OCI-M1 (cell line): ENCODE measurements around the gene COPS3.

ENCODE experiments used
- DNase-seq: peaks from one replicate; lab custom pipeline; 2025; lab: John Stamatoyannopoulos, UW

The COPS3 gene

DNA sequence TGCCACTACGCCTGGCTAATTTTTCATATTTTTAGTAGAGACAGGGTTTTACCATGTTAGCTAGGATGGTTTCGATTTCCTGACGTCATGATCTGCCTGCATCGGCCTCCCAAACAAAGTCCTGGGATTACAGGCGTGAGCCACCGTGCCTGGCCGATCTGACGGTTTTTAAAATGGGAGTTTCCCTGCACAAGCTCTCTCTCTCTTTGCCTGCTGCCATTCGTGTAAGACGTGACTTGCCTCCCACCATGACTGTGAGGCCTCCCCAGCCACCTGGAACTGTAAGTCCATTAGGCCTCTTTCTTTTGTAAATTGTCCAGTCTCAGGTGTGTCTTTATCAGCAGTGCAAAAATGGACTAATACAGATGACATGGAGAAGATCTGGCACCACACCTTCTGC lies 39.4 kb downstream of the COPS3 start:
- no peak for DNase-seq

DNA sequence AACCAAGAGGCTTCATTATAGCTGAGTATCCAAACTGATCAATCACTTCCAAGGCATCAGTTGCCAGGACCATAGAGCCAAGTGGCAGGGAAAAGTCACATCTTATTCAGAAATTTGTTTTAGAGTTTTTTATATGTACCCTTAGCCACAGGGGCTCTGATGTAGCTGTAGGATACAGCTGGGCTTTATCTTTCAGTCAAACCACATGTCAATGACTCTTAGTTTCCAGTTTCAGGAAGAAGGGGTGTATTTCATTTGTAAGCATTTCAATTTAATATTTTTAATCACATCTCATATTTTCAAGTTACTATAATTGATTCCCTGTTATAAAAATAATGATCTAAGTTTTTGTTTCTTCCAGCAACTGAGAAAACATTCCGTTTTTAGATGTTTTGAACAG lies 41.2 kb downstream of the COPS3 start:
- DNase-seq = peak; percentile 56

DNA sequence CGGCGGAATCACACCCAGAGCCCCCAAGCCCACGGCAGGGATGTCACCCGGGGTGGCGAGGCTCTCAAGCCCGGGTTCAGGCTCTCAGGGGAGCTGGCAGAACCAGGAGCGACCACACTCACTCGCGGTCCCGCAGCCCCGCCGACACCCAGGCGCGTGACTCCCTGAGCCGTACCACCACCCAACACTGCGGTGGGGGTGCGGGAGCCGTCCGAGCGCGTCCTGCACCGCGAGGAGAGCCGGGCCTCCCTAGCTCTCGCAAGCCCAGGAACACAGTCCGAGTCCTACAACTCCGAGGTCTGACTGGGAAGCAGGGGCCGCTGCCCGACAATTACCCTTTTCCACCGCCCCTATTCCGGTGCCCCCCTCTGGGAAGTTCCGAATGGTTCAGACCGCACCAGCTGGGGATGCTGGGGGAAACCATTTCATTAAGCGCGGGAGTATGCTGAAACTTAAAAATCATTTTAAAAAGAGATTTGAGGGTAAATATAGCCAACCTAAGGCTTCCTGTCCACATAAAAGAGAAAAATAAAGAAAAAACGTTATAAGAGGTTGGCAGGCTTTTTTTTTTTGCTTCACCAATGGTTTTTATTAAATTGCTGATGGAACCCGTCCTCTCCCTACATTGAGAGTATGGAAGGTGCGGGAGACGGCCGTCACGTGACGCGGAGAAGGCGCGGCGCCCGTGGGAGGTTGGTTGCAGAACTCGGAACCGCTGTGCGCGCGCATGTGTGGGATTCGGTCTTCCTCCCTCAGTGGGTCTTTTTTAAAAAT lies 43.8 kb downstream of the COPS3 start, which contains the start of gene FLCN:
Gene FLCN (minus strand): TSS at position 143 of the 774 bp plus-strand sequence. CDS start 9,031 bp downstream, outside the sequence.
- peak; percentile 88 for DNase-seq

DNA sequence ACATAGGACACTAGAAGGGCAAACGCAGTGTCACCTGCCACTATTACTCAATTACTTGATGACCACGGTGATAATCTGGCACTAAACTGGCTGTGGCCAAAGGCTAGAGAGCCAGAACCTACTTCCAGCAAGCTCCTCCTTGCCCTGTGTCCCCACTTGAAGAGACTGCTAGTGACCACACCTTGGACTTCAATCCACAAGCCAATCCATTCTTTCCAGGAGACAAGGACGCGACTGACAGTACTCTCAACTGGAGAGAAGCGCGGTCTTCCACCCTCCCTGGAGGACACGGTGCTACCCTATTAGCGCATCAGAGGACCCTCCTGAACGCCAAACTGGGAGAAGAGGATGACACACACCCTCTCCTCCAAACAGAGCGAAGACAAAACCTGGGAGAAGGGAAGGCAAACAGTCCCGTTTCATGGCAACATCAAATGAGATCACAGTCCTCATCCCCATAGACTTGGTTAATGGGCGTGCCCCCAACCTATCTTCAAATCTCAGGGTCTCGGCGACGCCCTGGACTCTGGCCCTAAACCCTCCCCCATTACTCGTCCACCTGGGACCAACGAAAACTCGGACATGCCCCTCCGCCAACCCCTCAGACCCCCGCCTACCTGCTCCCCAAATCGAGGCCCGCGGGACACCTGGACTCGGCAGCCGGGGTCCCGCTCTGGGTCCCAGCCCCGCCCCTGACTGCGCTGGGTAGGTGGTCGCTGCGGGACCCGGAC lies 44.6 kb downstream of the COPS3 start:
- DNase-seq = peak; percentile 39

DNA sequence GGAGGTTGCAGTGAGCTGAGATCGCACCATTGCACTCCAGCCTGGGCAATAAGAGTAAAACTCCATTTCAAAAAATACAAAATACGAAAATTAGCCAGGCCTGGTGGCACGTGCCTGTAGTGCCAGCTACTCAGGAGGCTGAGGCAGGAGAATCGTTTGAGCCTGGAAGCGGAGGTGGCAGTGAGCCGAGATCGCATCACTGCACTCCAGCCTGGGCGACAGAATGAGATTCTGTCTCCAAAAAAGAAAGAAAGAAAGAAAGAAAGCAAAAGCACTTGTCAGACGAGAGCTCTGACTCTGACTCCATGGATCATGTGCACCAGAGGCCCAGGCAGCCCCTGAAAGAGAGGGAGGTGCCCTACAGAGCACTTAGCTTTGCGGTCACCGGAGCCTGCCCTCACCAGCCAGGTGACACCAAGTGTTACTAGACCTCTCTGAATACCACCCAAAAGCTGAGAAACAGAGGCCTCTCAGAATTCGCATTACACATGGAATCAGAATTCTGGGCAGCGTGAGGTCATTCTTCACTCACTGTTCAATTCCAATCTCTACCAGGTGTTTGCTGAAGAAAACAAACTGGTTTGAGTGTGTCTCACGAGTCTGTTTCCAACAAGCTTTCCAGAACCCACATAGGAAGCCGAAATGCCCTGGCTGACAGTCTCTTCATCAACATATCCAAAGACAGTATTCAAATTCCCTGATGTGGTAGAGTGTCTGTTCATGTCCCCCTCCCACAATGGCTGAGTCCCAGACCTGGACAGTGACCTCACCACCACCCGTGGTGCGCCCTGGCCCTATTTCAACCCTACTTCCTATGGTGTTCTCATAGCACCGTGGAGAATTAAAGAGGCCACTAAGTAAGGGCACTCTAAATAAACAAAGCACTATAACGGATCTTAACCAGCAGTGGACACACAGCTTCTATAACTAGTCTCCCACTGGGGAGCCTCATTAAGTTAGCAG lies 45.6 kb downstream of the COPS3 start:
- DNase-seq = no peak

DNA sequence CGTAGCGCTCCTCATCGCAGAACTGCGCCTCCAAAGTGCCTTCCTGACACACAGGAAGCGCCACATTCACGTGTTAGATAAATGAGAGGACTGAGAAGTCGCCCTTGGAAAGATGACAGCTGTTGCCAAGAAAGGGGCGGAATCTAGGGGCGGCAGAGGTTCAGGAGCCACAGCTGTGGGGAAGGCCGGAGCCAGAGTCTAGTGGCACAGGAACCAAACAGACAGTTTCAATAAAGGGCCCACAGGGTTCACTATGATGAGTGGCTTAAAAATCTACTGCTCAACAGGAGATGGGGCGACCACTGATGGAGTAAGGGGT lies 48.8 kb downstream of the COPS3 start:
- DNase-seq = no peak

DNA sequence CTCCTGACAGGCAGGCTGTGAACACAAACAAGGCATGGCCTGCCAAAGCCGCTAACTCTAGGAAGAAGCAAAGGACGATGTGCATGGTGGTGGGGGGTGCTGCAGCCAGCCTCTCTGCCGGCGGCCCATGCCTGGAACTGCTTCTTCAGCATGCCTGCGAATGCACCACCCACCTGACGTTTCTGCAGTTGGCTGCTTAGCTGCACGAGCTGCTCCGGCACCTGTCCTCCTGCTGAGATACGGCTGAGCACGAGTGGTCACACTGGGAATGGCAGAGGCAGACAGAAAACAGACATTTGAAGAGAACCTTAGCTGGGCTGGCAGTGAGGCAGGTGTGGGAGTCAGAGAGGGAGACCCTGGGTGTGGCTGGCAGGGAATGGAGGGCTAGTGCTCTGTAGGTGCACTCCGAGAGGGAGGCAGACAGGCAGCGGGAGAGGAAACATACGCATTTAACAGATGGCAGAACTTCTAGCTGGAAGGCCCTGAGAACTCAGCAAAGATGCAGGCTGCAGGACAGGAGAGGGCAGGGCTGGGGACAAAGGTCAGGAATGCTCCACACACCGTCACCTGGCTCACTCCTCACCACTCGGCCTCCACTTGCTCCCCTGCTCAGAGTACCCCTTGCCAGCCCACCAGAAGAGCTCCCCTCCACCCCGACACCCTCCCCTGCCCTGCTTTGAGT lies 49.3 kb downstream of the COPS3 start:
- DNase-seq = no peak

DNA sequence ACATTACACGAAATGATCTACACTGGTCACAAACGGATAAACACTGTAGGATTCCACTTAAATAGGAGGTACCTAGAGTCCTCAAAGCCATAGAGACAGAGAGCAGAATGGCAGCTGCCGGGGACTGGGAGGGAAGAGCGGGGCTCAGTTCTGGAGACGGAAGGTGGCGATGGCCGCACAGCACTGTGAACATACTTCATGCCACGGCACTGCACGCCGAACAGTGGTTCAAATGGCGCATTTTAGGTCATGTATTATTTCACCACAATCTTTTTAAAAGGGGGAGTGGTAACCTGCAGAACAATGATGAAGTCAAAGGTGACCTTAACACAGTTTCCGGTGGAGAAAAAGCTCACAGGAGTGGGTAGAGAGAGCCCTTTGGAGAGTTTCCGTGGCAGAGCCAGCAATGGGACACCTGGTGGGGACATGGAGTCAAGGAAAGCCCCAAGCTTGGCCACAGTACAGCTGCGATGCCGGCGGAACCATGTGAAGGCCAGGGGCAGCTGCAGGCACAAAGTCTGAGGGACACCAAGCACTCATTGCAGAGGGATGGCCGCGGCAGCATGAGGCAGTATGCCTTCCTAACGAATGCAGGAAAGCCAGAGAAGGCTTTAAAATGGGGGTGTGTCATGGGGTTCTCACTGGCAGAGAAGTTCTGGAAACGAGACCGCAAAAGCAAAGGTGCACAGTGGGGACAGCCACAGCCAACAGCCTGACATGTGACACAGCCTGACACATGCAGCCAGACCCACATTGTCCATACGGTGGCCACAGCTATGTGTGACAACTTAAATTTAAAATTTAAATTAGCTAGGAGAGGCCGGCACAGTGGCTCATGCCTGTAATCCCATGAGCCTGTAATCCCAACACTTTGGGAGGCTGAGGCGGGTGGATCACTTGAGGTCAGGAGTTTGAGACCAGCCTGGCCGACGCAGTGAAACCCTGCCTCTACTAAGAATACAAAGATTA lies 51.3 kb downstream of the COPS3 start:
- DNase-seq = no peak

DNA sequence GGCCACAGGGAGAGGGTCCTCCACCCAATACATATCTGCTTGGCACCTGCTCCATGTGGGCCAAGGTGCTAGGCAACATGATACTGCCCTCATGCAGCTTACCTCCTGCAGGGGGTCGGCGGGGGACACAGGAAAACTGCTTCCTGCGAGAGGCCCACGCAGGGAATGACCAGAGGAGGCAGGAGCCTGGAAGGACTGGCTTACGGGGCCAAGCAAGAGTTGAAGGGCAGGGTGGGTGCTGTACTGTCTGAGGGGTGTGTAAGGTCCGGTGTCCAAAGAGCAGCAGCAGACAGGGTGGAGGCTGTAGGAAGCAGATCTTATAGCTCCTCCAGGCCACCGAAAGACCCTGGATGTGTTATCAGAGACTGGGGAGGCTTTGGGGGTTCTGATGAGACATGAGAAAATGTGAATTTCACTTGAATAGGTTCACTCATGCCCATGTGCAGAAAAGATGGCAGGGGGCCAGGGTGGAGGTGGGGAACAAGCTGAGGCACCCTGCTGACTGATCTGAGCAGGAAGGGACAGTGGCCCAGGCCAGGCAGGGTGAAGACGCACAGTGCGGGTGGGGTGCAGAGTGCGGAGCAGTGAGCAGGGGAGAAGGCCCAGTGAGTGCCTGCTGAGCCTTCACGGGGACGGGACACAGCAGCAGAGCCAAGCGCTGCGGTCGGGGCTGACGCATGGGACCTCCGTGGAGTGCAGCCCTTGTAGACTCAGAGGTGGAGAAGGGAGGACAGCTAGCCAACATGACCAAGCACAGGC lies 52.3 kb downstream of the COPS3 start:
- no peak for DNase-seq

DNA sequence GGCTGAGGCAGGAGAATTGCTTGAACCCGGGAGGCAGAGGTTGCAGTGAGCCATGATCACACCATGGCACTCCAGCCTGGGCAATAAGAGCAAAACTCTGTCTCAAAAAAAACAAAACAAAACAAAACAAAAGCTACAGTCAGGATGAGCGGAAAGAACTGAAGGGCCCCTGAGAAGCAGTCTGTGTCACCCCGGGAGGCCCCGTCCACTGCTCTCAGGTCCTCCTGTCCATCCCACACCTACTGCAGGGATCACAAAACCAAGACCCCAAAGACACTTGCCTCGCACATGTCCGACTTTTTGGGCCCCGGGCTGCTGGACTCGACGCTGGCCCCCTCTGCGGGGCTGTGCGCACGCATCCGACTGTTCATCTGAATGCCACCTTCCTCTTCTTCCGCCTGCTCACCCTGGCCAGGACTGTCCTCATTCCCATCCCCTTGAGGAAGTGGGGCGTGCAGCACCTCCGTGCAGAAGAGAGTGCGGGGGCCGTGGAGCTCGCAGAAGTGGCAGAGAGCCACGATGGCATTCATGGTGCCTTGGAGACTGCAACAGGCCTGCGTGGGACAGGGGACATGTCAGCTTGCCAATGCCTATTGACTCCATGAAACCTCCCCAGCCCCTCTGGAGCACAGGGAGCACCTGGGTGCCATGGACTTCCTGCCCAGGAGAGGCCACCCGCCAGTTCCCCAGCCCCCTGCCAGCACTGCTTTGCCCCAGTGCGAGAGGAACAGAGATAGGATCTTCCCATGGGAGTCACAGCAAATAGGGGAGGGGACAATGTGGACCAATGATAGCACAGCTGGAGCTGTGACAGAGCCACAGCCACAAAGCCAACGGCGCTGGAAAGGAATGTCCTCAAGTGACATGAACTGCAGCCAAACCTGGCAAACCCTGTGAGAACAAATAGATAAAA lies 53.2 kb downstream of the COPS3 start:
- DNase-seq = no peak

DNA sequence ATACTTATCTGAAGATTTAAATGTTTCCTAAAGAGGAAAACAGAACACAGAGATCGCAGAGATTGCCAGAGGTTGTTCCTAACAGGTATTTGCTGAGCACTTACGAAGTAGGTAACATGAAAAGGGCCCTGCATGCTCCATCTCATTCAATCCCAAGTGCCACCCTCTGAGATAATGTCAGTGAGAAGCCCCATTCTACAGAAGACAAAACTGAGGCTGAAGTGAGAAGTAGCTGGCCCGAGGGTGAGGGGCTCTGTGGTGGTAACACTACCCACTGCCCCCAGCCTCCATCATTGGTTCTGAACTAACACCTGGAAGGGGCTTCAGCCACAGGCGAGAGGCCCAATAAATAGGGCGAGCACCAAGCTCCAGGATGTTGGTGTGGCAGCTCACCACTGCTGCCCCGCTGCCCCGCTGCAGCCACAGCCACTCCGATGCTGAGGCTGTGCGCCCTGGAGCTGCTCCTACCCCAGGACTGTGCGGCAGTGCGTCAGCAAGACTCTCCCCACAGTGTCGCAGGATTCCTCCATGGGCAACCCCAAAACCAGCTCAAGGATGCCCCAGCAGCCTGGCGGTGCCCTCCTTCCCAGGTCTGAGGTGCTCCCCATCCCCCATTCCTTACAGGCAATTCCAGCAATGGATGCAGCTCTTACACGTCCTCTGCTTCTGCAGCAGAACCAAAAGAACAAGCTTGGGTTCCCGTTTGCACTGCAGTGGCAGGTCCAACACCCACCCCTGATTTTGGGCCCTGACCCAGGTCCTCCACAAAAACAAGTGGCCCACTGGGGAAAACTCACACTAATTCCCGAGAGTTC lies 54.4 kb downstream of the COPS3 start:
- no peak for DNase-seq

DNA sequence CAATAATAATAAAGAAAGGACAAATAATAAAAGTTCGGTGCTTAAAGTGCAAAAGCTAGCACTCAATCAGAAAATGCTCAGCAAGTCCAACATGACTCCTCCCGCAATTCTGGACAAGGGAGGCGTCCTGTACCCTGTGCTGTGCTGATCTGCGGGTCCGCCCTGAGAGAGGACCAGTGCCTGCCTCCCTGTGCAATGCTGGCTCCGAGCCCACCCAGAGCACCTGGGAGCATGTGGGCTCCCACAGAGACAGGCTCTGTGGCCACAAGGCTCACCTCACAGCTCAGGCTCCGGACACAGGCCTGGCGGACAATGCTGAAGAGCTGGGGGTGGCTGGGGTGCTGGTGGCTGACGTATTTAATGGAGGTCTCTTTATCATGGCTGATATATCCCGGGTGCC lies 55.1 kb downstream of the COPS3 start:
- no peak for DNase-seq

DNA sequence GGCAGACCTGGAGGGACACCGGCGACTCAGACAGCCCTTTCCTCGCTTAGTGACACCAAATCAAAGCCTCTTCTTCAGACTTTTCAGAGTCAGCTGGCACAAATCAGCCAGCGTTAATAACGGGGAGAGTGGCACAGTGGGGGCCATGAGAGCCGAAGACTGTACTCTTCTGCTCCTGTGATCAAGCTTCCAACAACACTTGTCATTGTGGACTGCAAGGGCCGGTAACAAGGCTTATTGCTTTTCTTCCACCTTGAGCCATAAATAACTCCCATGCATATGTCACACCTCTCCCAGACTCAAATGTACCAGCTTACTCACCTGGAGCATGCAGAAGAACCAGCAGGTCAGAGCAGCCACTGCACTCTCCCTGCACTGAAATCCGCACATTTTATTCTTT lies 56.9 kb downstream of the COPS3 start:
- DNase-seq = no peak

DNA sequence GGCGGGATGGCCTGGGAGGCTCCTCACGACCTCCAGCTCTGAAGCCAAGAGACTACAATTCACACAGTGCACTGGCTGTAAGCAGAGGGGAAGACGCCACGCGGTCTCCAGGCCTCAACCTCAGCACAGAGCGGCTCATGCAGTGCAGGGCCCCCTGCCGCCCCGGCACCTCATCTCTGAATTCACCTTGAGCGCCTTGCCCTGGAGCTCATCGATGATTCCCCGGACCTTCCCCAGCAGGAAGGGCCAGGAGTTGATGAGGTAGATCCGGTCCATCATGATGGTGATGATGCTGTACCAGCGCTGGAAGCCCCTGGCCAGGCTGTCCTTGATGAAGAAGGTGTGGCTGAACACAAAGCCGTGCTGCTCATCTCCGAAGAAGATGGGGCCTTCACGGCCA lies 57.3 kb downstream of the COPS3 start:
- no peak for DNase-seq

DNA sequence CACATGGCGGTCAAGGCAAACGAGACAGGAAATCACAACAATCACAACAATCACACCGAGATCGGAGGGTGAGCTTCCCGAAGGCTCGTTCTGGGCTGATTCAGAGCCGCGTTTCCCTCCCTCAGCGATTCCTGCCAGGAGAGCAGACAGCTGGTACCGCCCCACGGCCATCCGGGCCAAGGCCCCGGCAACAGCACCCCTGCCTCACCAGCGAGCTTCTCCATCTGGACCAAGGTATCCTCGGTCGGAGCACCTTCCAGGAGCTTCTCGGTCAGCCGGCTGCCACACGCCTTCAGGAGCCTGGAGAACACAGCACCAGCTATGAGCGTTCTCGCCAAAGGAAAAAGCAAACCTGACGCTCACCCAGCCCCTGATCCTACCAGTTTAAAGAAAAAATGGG lies 59.7 kb downstream of the COPS3 start:
- DNase-seq = no peak

DNA sequence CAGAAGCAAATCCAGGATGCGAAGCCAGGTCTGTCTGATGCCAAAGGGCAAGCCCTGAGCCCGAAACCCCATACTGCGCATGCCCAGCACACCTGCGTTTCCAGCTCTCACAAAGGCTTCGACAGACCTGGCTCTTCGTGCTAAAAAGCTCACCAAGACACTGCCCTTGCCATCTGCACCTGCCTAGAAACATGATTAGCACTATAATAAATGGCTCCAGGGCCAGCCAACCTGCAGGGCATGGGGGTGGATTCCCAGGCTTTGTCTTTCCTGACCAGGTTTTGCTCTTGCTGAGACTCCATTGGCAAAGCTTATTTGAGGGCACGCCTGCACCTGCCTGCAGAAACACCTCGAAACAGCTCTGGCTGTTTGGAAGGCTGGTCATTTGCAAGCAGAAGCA lies 60.5 kb downstream of the COPS3 start:
- no peak for DNase-seq

DNA sequence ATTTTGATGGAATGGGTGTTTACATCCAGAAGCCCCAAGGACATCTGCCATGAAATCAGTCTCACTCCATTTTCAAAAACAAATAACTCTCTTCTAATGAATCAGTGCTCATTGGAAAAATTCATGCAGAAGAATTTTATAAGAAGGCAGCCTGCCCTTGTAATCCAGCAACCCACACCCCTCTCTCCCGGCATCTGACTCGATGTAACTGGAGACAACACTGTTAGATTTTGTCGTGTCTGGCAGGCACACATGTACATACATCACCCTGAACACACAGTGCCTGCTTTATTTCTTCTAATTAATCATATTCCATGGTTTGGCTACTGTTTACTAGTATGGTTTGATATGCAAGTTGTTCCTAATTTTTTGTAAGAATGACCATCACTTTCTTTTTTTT lies 63.1 kb downstream of the COPS3 start:
- no peak for DNase-seq

DNA sequence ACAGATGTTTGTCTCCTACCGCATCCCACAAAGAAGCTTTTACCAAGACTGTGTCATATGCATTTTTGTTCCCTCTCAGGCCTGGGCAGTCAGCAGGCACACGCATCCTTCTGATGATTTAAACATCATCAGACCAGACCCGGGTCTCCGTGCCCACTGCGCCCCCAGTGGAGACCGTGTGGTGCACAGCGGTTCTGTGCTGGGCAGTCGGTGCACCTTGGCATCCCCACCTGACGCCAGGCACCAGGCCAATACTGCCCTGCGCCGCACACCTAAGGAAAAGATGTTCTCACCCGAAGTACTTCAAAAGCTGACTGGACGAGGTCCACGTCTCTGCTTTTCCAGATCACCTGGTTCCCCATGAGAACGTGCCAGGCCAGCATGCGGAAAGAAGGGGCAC lies 64.3 kb downstream of the COPS3 start:
- no peak for DNase-seq
